Esophagus squamous epithelium (tissue), 4 donors: ENCODE data around the gene DYNLT3.

Experiments
- POLR2A ChIP-seq, 4 donors: fragments of 450-650 bp; IDR thresholded peaks; one replicate each; pipeline ENCODE4 v1.6.1; 2017; ENCODE audit warnings: antibody characterized with exemption in 4 of 4, mild to moderate bottlenecking in 4 of 4, moderate library complexity in 3 of 4
- TF ChIP-seq, protein P1 (sequence below), 6 experiments: fragments of 450-650 bp in 4 of 6; fragments of 200-600 bp in 2 of 6; sonication (generic) in 2 of 6; IDR thresholded peaks; one replicate each; pipeline ENCODE4 v1.5.1; 2016 to 2019; ENCODE audit warnings: antibody characterized with exemption in 6 of 6, mild to moderate bottlenecking in 4 of 6, moderate library complexity in 4 of 6

GRCh38 chrX:37829721-37830120 is 17.6 kb downstream of the DYNLT3 start:
- TF ChIP-seq, protein P1, sequence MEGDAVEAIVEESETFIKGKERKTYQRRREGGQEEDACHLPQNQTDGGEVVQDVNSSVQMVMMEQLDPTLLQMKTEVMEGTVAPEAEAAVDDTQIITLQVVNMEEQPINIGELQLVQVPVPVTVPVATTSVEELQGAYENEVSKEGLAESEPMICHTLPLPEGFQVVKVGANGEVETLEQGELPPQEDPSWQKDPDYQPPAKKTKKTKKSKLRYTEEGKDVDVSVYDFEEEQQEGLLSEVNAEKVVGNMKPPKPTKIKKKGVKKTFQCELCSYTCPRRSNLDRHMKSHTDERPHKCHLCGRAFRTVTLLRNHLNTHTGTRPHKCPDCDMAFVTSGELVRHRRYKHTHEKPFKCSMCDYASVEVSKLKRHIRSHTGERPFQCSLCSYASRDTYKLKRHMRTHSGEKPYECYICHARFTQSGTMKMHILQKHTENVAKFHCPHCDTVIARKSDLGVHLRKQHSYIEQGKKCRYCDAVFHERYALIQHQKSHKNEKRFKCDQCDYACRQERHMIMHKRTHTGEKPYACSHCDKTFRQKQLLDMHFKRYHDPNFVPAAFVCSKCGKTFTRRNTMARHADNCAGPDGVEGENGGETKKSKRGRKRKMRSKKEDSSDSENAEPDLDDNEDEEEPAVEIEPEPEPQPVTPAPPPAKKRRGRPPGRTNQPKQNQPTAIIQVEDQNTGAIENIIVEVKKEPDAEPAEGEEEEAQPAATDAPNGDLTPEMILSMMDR (IDR thresholded peaks at IDR 0.05), result no peak
- no peak for TF ChIP-seq POLR2A (IDR thresholded peaks at IDR 0.05)
